Ascending aorta (tissue), 2 donors: ENCODE data around the gene EFNA4. TPM values are rescaled to one million over a fixed set of nuclear protein-coding genes. Genes with fewer than 3 reads are reported as not detected.

Source experiments
- DNase-seq, 2 donors: peaks; one replicate each; pipeline ENCODE4 v3.0.0-alpha.2; 2019; ENCODE audit warnings: low spot score in 2 of 2
- H3K27ac ChIP-seq, 2 donors: fragments of 200-600 bp; sonication (generic); one replicate each; pipeline ENCODE4 v1.5.1; 2016 to 2017; ENCODE audit warnings: mild to moderate bottlenecking in 1 of 2
- H3K27me3 ChIP-seq: fragments of 200-600 bp; sonication (generic); one replicate; pipeline ENCODE4 v1.5.1; 2017
- H3K36me3 ChIP-seq, 2 donors: fragments of 200-600 bp; sonication (generic); one replicate each; pipeline ENCODE4 v1.5.1; 2016
- H3K4me1 ChIP-seq, 2 donors: fragments of 200-600 bp; sonication (generic); one replicate each; pipeline ENCODE4 v1.5.1; 2016 to 2017; ENCODE audit warnings: mild to moderate bottlenecking in 1 of 2
- H3K4me3 ChIP-seq, 2 donors: fragments of 200-600 bp; sonication (generic); one replicate each; pipeline ENCODE4 v1.5.1; 2016 to 2017; ENCODE audit warnings: mild to moderate bottlenecking in 1 of 2
- H3K9me3 ChIP-seq, 2 donors: fragments of 200-600 bp; sonication (generic); one replicate each; pipeline ENCODE4 v1.5.1; 2016
- CTCF ChIP-seq, 3 experiments: fragments of 200-600 bp in 2 of 3; fragments of 450-650 bp in 1 of 3; sonication (generic) in 2 of 3; IDR thresholded peaks; one replicate each; pipeline ENCODE4 v1.5.1; 2016 to 2019; ENCODE audit warnings: antibody characterized with exemption in 3 of 3, mild to moderate bottlenecking in 1 of 3, moderate library complexity in 1 of 3
- intact Hi-C: fragments of 100-400 bp; cut with DNase I; formaldehyde crosslinking; loops from one replicate; pipeline ENCODE4 v1.15.1; 2023
- total RNA-seq: library from RNA; depleted of rRNA; stranded (reverse); fragments of >200 nt; gene quantifications from one replicate; pipeline ENCODE4 v1.1.0, GENCODE V29; 2016

EFNA4 gene
- total RNA-seq, 1 donor from 2014 or later = 11.2 TPM

- H3K9me3 ChIP-seq = no peaks in the 10 kb centered on the region
- no peak for TF ChIP-seq CTCF (IDR thresholded peaks at IDR 0.05)
- no peak overlapping the region for H3K27ac ChIP-seq
- H3K27me3 ChIP-seq = peaks cover 29% of the 10 kb centered on the region
- H3K4me3 ChIP-seq = no peak overlapping the region
- intact Hi-C loops = no loop called here
- peaks cover 32 to 41% of the 10 kb centered on the region in 2 donors for H3K4me1 ChIP-seq
- DNase-seq = no peak
- H3K36me3 ChIP-seq = no peaks in the 10 kb centered on the region
Measured at GRCh38 chr1:155077758-155078445, 14.4 kb downstream of the EFNA4 start.

GRCh38 chr1:155078469-155079209 is 15.1 kb downstream of the EFNA4 start, which contains the start of gene EFNA3:
TSS of gene EFNA3 (plus strand) at chr1:155078837. CDS start at chr1:155078942, 105 bp downstream.
- Histone ChIP-seq H3K36me3 (no peaks in the 10 kb centered on the region), H3K27ac (no peak within 1 kb of the TSS), H3K4me1 (peaks cover 32 to 41% of the 10 kb centered on the region in 2 donors), H3K4me3 (peak within 1 kb of the TSS; percentile 62 to 66), H3K9me3 (no peaks in the 10 kb centered on the region), H3K27me3 (peaks cover 36% of the 10 kb centered on the region)
- TF ChIP-seq CTCF (IDR thresholded peaks at IDR 0.05) = no peak
- DNase-seq = peak in 1 of 2 donors; percentile 81
- intact Hi-C loops = no loop called here

- peak overlapping the region; percentile 62 to 66 for H3K4me3 ChIP-seq
Measured at GRCh38 chr1:155079210-155079486, 15.6 kb downstream of the EFNA4 start.

GRCh38 chr1:155079487-155080311 is 16.2 kb downstream of the EFNA4 start:
- Histone ChIP-seq H3K27me3 (peaks cover 42% of the 10 kb centered on the region), H3K4me1 (peaks cover 32 to 46% of the 10 kb centered on the region in 2 donors), H3K9me3 (no peaks in the 10 kb centered on the region), H3K4me3 (peak overlapping the region; percentile 62 to 66), H3K27ac (no peak overlapping the region), H3K36me3 (no peaks in the 10 kb centered on the region)
- TF ChIP-seq CTCF (IDR thresholded peaks at IDR 0.05) = no peak
- intact Hi-C loops = no loop called here
- no peak for DNase-seq

More at GRCh38 chr1:155079210-155079486, 15.6 kb downstream of the EFNA4 start:
- H3K27ac ChIP-seq = no peak overlapping the region
- no peaks in the 10 kb centered on the region for H3K36me3 ChIP-seq
- peaks cover 32 to 41% of the 10 kb centered on the region in 2 donors for H3K4me1 ChIP-seq
- H3K9me3 ChIP-seq = no peaks in the 10 kb centered on the region
- intact Hi-C loops = no loop called here
- DNase-seq = no peak
- H3K27me3 ChIP-seq = peaks cover 40% of the 10 kb centered on the region
- no peak for TF ChIP-seq CTCF (IDR thresholded peaks at IDR 0.05)

GRCh38 chr1:155080312-155081228 is 17.0 kb downstream of the EFNA4 start:
- Histone ChIP-seq H3K4me1 (peaks cover 33 to 46% of the 10 kb centered on the region in 2 donors), H3K4me3 (peak overlapping the region; percentile 42 to 66), H3K27me3 (peaks cover 42% of the 10 kb centered on the region), H3K27ac (no peak overlapping the region), H3K36me3 (no peaks in the 10 kb centered on the region), H3K9me3 (no peaks in the 10 kb centered on the region)
- DNase-seq = no peak
- no peak for TF ChIP-seq CTCF (IDR thresholded peaks at IDR 0.05)
- intact Hi-C loops = no loop called here
